Activated CD4-positive, alpha-beta T cell treated with anti-CD3 and anti-CD28 coated beads for 1 hour (primary cell): ENCODE measurements around the gene C2CD4A.

Experiments used
- DNase-seq: peaks from one replicate; pipeline ENCODE4 v3.0.0-alpha.2; 2020

Gene C2CD4A

DNA sequence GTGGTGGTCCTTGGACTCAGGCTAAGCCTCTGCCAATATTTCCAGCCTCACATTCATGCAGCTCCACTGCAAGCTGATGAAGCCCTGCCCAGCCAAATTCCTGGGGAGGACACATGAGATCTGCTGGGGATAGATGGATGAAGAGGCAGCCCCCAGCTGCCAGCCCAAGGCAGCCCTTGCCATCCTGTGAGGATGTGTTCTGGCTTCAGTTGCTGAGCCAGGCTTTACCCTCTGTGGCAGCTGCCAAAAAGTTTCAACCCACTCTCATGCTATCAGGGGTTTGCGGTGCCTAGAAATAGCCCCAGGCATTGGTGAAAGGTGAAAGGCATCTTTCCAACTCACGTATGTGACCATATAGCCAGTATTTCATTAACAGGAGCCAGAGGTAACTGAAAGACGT, 37.6 kb downstream of the C2CD4A start:
- no peak for DNase-seq

DNA sequence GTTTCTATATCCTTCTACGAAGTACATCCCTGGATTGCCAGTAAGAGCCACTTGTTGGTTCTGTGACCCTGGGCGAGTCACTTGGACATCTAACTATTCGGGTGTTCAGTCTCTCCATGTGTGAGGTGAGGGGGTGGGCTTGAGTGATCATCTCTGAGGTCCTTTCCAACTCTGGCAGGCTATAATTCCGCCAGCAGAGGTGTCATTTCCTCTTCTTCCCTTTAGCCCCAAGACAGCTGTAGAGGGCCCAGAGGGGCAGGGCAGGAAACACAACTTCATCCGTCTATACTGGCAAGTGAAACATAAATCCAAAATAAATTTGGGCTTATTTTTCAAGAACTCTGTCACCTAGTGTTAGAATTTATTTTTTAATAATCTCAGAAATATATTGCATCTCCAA, 38.1 kb downstream of the C2CD4A start:
- no peak for DNase-seq

DNA sequence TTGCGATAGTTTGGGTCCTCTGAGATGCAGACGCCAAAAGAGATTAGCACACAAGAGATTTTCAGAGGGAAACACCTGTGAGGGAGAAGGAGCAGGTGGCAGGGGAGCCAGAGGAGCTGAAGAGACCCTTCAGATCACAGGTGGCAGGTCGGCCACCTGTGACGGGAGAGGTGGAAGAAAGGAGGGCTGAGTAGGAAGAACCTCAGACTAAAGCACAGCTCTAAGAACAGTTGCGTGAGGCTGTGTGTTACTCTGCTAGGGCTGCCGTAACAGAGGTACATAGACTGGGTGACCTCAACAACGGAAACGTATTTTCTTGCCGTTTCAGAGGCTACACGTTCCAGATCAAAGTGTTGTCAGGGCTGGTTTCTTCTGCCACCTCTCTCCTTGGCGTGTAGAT, 38.5 kb downstream of the C2CD4A start:
- no peak for DNase-seq

DNA sequence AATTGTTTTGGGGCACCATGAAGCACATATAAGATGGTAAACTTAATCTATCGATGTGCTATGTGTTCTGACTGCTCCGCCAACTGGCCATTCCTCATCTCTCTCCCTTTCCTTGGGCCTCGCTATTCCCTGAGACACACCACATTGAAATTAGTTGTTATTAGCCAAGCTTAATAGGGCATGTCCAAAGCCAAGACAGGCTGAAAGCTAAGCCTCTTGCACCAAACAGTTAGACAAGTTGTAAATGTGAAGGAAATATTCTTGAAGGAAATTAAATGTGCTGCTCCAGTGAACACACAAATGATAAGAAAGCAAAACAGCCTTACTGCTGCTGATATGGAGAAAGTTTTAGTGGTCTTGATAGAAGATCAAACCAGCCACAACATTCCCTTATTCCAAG, 39.3 kb downstream of the C2CD4A start:
- no peak for DNase-seq

DNA sequence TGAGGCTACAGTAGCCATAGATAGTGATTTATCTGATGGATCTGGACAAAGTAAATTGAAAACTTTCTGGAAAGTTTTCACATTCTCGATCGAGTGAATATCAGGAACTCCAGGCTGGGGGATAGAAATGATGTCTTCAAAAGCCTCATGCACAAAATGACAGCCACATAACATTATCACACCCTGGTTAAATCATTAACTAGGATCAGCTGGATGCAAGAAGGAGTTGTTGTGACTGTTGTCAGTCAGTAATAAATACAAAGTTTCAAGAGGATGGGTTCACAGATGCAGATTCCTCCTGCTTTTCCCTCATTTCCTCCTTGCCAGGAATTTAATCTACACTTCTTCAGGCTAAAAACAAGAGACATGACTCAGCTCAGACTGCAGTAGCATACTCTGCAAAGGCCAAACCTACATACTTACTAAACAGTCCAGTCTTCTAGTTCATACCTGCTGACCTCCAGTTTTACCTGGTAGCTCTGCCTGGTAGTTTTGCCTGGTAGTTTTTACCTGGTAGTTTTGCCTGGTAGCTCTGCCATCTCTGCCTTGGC, 40.9 kb downstream of the C2CD4A start:
- no peak for DNase-seq

DNA sequence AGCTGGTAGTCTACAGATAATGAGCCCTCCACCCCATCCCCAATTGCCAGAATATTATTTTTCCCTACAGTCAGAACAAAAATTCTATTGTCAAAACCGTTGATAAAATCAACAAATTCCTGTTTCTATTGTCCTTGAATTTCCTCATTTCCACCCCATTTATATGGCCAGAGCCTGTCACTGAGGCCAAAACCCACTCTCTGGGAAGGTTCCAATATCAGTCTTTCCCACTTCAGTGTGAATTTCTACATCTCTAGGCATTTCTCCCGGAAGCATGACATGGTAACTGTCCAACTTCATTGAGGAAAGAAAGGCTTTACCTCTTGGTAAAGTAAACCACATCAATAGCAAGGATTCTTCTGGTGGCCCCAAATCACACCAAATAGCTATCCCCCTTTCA, 41.6 kb downstream of the C2CD4A start:
- DNase-seq: no peak

DNA sequence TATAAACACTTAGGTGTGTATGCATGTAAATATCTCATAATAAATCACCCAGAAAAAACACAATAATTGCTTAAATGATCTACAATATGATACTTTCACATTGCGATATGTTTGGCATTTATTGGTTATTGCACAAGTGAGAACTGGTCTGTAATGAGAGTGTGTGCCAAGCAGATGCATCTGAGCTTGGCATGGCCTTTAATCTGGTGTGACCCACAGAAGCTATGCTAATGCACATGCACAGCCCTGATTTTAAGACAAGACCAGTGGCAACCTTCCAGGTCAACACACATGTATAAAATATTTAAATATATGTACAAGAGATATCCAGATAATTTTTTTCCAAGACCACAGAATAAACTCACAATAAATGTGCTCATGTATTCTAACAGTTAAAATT, 42.7 kb downstream of the C2CD4A start:
- DNase-seq: no peak

DNA sequence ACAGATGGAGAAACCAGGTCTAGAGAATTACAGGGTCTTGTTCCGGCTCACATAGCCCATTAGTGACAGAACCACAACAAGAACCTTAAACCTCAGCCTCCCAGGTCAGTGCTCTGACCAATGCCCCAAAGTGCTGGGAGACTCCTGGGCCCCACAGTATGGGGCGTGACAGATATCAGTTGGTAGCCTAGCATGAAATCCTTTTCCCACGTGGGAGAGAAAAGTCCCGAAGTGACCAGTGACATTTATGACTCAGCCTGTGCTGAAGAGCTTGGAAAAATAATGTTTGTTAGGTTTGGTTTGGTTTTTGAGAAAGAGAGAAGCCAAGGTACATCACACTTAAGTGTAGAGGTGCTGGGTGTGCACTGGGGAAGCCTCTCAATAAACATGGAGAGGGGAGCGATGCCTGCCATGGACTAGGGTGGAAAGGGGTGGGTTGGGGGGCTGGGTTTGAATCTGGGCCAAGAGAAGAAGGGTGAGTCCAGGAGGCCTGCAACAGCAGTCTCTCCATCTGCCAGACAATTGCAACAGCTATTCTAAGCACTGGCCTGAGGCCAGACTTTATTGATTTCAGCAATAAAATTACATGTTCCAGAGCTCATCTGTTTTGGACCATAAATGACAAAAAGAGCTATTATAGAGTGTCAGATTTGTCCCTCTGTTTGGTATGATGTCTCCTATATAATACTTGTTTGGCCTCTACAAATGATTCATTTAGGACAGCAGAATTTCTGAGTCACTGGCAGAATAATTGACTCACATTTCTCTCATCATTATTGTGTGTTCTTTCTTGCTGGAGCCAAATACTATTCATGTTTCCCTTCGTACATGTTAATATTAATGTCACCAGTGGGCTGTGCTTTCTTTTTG, 43.4 kb downstream of the C2CD4A start:
- DNase-seq: no peak

DNA sequence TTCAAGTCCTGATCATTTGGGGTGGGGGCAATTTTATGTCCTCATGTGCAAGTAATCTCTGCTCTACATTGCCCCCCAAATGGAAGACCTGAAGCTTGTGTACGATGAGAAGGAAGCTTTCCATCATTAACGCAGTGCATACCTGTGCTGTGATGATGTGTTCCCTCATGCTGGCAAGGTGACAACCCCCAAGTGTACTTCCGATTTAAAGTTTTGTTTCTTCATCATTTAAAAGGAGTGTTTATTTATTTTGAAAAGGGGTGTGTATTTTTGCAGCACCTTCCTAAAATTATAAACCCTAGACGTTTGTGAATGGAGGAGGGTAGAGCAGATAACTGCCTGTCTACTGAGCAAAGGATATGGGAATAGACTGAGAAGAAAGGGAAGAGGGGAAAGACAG, 45.3 kb downstream of the C2CD4A start:
- no peak for DNase-seq

DNA sequence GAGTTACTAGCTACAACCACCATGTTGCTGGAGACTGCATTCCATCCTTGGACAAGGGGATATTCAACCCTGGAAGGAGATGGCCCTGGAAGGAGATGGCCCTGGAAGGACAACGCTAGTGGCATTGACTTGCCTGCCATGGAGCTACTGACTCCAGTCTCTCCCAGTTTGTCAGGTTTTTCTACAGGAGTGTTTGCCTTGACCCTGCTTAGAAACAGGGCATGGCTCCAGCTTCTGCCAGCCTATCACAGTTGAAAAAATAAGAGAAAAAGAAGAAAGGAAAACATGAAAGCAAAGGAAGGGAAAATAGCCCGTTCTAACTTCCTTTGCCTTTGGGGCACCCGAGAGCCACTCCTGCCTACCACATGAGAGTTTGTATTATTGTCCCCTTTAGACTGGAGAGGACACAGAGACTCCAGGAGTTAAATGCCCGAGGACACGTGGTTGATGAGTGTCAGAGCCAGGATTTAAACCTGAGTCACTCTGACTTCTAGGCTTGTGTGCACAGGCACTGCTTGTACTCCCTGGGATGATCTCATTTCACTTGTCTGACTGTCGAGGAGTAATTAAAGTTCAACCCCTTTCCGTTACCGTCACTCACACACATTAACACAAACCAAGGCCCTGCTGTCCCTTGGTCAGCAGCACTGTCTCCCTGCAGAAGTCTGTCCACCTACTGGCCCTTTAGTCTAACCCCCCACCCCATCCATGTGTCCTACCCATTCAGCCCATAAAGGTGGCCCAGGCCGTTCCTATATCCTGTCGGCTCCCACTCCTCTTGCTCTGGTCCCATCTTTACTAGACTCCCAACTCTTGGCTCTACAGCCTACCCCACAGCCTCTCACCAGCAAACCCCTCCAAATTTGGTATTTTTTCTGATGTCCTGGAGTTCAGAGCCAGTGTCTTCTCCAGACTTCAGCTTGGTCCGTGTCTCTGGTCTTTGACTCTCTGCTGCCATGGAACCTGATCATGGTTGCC, 46.1 kb downstream of the C2CD4A start:
- no peak for DNase-seq

DNA sequence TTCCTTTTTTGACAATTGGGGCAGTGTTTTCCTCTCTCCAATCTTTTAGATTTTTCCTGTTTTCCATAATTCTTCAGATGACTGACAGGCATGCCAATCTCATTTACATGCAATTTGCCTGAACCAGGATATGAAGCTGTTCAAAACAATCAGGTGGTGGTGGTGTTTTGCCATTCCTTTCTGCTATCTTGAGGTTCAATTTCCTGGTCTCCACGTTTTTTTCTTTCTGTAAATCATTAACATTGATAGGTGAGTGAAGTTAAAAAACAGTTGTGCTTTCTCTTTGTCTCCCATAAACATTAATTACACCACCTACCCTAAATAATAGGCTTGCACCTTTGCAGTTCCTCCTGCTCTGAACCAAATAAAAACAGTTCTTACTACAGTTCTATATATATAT, 49.1 kb downstream of the C2CD4A start:
- DNase-seq: no peak

DNA sequence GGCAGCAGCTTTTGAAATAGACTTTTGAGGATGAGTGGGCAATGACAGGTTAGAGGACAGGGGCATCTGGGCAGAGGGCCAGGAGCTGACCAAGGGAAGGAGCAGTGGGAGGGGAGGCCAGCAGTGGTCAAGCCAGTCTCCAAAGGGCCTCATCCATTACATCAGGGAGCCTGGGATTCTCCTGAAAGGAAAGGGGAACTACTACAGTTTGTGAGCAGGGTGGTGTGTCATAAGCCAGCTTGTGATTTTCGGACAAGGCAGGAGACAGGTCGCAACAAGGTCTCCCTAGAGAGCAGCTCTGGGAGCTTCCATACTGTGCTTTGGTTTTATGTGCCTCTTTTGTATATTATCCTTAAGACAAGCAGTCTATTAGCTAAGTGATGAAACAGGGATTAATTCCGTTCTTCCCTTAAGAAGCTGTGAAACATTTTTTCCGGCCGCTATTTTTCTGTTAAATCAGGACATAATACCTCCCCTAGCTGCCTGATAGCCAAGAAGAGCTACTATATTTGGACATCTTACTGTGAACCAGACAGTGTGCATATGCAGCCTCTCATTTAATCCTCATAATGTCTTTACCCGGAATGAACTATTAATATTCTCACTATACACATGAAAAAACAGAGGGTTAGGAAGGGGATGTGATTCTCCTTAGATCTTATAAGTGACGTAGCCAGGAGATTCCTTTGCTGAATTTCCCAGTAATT, 51.9 kb downstream of the C2CD4A start:
- DNase-seq: no peak

DNA sequence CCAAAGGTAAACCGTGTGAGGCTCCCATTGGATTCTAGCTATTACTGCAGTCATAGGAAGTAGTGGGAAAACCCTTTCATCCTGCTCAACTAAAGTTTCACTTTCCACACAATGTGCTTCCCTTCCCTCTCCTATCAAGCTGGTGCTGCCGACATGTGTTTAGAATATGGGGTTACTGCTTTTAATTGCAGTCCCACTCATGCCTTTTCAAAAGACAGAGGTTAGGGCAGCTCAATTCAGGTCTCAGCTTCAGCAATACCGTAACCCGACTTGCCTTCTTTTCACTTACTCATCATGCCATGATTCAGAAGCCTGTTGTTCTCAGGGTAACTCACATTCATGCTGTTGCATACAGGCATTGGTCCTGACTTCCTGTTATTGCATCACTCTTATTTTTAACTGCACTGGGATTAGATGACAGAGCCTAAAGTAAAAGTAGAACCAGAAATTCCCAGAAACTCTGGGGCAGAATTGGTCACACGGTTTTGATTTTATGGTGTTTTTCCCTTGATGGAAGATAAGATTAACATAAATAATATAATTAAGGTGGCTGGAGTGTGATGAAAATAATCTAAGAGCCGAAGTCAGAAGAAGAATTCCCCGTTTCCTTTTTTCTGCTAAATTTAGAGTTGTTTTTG, 52.6 kb downstream of the C2CD4A start:
- no peak for DNase-seq

DNA sequence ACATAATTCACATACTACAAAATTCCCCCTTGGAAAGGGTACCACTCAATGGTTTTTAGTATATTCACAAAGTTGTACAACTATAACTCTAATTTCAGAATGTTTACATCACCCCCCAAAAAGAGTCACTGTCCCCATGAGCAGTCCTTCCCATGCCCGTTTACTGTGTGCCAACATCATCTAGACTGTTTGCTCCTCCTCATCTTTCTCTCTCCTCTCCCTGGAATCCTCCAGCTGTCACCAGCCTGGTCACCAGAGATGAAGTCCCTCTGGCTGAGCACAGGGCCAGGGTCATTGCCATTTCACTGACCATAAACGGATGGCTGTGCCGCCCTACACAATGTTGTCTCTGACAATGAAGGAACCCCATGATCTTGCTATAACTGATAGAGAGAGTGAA, 53.1 kb downstream of the C2CD4A start:
- DNase-seq: no peak
